Hematopoietic multipotent progenitor cell treated with erythropoietin and hydrocortisone succinate and interleukin-3 and kit ligand, for 6 days (in vitro differentiated cells): ENCODE data around the gene FZD10.

ENCODE experiments used
- DNase-seq: peaks from one replicate; pipeline ENCODE4 v3.0.0-alpha.2; 2015

FZD10 gene

DNA sequence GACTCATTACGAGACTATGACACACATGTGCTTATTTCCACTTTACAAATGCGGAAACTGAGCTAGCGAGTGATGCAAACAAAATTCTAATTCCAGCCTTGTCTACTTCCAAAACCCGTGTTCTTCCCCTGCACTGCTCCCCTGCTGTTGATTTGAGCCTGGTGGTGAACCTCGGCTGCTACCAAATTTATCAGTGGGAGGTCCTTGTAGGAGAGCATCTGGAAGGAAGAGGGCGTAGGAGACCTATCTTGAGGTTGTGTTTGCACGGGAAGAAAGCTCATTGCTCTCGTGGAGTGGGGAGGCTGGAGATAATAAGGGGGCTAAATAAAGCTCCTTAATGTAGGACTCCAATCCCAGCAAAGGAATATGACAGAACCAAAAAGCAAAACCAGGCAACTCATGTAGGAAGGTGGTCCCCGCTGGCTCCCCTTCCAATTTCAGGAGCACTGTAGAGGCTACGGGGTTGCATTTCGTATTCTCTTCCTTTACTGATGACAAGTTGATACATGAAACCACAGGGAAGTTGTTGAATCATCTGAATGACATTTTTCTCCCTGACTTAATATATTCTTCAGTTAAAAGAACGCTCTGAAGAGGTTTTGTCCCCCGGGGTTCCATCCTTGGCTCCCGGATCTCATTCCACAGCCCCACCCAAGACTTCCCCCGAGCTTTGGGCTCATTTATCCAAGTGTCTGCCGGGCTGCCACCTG lies 52.6 kb downstream of the FZD10 start:
- DNase-seq: no peak
